Occipital lobe (tissue), 2 donors: ENCODE measurements around the gene TSC22D1. TPM values are rescaled to one million over a fixed set of nuclear protein-coding genes. Genes with fewer than 3 reads are reported as not detected.

Experiments
- DNase-seq: peaks from one replicate; lab custom pipeline; 2025; lab: John Stamatoyannopoulos, UW
- total RNA-seq: library from RNA; depleted of rRNA; stranded (reverse); fragments of >200 nt; gene quantifications from one replicate; pipeline ENCODE4 v1.2.3, GENCODE V29; 2014

TSC22D1 gene
- total RNA-seq, 1 donor from 2014 or later = 251 TPM

DNA sequence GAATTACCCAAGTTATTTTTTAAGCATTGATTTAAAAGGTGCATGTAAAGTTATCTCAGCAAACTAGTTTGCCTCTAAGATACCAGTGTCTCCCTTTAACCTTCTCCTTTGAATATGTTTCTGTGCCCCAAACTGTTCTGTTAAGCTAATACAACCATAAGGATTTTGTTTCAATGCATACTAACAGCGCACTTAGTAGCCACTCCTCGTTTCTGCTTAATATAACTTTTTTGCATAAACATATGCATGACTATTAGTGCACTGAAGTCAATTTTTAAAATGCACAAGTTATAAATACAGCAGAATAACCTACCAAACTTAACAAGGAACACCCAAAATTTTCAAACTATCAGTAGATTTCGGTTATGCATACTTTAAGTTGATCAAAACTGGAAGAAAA, 123.1 kb downstream of the TSC22D1 start:
- DNase-seq = no peak

DNA sequence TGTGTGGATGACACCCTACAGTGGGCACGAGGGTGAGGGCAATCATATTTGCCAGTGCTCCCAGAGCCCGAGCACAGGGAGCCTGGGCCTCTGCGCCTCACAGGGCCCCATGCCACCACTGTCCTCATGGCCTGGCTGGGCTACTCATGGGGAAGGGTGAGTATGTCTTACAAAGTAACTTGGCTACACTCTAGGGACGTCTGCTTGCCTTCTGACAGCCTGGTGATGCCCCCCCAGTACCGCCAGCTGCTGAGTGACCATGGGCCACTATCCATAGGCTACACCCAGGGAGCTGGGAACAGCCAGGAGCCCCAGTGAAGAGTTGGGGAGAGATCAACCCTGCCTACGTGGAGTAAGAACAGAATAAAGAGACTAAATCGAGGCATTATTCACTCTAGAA, 123.7 kb downstream of the TSC22D1 start:
- DNase-seq = no peak

DNA sequence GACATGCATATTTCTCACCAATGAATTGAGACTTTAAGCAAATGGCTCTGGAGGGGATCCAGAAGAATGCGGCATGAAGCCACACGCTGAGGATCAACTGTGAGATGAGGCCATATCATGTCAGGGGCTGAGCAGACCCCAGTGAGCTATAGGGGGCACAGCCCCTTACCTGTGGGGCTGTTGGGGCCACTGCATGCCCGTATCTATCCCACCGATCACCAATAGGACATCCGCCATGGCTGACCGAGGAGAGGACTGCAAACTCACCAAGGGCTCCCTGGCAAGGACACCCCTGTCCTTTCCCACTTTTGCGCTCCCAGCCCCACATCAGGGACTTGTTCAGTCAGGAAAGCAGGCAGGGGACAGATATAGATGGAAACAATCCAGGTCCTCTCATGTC, 124.5 kb downstream of the TSC22D1 start:
- no peak for DNase-seq

DNA sequence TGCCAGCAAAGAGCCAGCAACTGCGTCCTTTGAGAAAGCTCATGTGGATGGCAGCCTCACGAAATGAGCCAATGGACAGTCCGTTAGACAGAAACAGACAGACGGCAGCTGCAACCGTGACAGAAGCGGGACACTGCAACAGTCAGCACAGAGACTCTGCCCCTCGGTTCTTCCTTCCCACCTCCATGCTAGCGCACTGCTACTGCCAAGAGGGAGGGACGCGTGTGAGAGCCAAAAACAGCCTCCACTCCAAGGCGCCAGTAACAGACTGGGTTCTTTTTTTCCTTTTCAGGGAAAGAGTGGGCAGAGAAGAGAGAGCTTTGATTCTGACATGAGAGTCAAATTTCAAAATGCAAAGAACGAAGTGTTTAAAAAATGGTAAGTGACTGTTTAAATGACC, 125.0 kb downstream of the TSC22D1 start:
- DNase-seq = peak; percentile 80

DNA sequence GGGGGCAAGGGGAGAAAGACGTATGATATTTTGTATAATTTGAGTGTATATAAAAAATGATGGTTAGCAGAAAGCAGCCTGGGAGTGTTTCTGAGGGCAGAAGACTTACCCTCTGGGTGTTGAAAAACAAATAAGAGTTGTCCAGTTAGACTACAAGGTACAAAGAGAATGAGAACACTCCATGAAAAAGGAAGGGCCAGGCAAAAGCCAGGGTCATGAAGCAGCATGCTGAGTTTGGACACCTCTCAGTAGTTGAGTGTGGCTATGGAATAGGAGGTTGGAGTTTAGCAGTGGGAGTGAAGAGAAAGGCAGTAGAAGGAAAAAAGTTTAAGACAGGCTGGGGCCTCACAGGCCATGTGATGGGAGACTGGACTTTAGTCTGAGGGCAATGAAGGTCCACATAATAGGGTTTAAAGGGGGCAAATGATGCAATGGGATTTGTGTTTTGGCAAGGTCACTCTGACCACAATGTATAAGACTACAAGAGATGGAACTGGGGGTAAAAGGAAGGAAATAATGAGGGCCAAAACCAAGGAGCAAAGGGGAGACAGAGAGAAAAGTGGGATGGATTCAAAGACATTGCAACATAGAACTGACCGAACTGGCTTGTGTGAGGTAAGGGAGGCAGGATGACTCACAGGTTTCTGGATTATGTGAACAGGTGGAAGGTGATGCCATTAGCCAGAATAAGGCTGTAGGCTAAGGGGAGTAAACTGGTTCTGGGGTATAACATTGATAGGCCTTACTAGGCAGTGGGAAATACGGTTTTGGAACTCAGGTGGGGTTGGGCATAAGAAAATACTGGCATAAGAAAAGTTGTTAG, 125.9 kb downstream of the TSC22D1 start:
- DNase-seq = no peak

DNA sequence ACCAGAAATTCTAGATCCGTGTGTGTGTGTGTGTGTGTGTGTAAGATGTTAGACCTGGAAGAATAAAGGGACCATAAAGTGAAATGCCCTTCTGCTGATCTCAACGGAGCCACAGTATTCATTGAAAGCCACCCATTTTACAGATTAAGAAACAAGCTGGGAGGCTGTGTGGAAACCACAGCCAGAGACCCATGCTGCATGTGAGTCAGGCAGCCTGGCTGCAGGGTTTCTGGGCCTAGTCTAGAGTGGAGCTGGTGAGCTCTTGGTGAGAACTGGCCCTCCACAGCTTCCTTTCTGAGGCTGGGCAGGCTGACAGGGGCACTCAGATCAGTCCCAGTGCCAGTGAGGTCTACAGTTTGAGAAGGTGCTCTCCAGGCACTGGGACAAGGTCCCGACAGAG, 127.3 kb downstream of the TSC22D1 start:
- no peak for DNase-seq

DNA sequence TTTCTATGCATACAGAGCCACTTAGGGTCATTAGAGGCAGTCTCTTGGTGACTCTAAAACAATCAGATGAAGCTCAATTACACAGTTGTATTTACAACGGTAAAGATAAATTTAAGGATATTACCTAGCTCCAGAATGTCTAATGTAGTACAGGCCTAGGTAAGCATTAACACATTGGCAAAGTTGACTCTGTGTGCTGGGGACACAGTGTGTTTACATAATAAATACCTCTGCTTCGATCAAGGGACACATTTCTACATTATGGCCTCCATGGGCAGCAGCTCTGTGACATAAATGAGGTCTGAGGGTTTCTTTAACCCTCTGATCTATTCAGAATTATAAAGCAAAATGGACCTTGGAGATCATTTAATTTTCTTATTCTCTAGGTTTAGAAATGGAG, 127.8 kb downstream of the TSC22D1 start:
- DNase-seq = no peak

DNA sequence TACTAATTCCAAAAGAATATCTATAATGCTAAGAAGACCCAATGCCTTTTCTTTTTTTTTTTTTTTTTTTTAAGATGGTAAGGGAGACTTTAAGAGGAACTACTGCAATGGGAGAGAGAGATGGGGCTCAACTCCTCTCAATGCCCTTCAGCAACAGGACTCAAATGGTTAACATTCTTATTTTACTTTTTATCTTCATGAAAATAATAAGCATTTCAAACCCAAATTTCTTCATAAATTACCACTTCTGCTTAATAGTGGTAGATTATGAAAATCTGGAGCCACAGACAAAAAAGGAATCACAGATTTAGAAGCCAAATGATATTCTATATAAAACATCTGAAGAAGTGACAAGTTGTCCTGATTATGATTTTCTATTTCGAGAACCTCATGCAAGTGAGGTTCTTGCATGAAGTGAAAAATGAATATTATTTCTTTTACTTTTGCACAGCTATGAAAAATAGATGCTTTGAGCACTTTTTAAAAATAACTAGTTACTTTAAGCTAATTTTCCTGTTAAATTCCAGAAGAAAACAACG, 128.3 kb downstream of the TSC22D1 start:
- no peak for DNase-seq

DNA sequence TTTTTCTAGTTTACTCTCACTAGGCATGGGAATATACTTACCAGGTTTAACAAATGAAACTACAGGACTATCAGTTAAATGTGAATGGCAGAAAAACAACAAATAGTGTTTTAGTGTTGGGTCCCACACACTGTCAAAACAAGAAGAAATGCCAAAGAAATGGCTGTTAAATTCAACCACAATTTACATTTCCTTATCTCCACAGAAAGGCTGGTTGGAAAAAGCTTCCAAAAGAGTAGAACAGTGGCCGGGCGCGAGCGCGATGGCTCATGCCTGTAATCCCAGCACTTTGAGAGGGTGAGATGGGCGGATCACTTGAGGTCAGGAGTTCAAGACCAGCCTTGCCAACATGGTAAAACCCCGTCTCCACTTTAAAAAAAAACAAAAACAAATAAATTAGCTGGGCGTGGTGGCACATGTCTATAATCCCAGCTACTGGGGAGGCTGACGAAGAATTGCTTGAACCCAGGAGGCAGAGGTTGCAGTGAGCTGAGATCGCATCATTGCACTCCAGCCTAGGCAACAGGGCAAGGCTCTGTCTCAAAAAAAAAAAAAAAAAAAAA, 136.0 kb downstream of the TSC22D1 start:
- no peak for DNase-seq

DNA sequence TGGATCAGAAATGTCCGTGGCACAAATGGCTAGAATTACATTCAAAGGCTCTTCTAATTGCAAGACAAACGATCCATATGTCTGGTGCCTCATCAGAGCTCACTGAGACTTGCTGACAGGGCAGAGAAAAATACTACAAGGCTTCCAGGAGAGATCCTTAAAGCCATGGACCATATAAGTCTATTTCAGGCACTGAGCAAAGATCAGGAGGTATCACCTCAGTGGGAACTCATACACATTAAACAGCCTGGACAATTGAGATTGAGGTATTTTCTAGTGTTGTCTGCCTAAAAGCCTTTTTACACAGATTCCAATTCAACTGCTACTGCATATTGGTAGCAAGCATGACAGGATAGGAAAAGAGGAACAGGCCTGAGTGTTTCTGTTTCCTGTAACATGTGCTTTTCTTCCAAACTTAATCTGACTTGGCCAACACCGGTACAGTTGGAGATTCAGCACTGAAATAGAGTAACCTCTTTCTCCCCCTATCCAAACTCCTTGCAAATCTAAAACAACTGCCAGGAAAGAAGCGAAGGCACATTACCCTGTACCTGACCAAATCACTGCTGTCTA, 136.6 kb downstream of the TSC22D1 start:
- no peak for DNase-seq

DNA sequence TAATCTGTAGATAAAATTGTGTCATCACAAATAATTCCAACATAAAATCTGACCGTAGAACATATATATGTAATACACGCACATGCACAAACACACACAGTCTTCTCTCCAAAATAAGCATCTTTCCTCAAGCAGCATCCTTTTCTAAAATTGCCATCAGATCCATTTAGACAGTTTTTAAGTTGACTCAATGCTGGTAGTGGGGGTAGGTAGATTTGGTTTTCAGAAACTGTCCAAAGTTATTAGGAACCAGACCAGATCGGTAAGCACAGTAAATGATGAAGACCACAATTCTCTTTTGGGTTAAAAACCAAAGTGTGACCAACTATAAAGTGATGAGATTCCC, 137.9 kb downstream of the TSC22D1 start:
- DNase-seq = no peak

DNA sequence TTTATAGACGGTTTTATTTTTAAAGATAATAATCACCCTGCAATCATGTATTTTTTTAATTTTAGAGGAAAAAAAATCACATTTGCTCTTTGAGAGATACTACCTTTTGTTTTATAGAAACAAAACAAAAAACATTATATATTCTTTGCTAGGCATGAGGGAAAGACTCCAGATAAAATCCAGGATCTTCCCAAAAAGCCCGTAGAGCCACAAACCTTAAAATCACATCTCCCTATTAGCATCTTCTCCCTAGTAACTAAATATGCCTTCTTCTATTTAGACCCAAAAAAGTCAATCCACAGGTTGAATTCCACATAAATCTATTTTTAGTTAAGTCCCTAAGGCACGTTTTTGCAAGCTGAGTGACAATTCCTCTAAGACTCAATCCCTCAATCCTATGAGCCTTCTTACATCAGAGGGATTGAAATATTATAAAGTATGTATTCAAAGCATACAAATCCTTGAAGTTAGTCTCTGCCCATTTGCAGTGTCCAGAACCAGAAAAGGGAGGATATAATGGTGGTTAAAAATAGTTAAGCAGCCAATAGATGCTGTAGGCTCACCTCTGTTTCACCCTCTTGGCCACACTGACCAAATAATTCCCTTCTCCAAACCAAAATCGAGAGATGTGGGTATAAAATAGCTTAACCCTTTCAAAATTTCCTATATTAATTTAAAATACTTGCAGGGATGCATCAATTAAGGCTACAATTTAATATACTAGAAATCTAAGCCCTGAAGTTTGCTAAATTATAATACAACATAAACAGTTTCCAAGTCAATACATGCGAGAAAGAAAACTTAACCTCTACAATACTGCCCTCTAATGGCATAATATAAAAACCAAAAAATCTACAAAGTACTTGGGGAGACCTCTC, 138.5 kb downstream of the TSC22D1 start:
- DNase-seq = no peak

DNA sequence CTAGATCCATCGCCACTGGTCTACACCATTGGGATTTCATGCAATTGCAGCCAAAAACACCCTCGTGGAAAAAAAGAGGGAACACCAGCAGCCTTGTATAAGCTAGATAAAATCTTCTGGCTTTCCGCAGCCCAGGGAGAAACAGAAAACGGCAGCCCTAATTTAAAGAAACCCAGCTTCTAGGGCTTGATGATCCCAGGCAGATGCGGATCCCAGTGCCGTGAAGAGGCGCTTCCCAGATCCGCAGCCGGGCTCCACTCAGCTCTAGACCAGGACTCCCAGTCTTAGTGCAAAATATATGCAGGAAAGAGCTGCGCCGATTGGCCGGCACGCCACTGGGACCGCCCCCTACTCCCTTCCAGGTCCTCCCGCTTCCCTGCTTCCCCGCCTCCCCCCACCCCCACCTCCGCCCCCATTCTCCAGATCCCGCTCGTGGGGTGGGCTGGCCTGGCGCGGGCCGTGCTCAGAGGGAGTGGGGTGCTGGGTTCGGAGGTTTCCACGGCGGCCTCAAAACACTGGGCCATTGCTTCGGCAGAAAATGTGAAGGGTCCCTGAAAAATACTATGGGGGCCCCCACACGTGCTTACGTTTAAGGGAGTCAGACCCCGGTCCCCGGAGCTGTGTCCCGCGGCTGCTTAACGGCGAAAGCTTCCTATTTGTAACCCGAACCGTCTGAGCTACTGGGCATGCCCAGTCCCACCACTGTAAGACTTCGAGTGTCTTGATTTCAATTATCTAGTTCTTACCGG, 139.4 kb downstream of the TSC22D1 start:
- DNase-seq = peak; percentile 96

DNA sequence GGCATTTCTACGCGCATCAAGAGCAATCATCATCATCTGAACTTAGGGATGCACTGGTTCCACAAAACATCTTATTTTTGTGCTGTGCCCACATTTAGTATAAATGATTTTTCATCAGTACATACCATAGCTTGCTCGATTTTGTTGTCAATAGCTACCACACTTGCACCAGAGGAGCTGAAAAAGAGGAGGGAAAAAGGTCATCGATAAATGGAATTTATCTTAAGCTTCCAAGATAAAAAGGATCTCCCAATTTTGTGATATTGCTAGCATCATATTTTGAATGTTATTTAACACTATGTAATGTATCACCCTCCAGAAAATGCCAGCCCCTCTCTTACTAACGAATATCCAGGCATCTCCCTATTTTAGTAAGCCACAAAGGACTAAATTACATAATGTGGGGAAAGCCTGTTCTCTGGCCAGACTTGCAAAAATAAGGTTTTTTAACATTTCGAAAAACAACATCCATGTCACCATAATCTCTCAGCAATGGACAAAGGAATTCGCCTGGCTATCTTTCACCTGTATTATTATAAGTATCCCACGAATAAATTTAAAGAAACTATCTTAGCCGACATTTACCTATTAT, 140.1 kb downstream of the TSC22D1 start:
- DNase-seq = no peak

DNA sequence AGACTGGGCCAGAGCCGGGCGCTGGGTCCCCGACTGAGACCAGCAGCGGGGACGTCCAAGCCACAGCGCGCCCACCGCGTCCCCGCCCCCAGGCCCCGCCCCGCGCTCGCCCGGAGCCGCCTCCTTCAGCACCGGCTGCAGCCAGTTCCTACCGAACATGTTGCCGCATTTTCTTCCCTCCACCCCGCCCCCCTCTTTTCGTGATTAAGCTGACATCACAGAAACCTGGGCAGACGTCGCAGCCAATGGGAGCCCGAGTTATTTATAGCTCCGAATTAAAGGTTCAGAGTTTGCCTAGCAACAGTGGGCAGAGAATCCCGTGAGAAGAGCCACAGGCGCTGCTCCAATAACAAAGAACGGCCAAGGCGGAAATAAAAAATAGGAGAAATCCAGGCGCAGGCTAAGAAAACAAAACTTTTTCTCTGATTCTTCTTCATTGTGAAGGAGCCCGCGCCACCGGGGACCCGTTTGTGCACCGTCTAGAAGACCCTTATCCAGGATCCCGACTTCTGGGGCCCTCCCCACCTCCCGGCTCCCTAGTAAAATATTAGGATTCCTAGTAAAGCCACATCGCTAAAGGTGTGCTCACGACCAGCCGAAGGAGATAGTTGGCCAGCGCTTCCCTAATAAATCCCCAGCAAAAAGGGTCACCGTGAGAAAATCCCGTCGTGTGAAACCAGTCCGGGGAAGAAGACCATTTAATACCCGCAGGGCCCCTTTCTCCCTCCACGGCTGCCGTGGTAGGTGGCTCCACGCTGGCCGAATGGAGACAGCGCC, 140.8 kb downstream of the TSC22D1 start:
- peak; percentile 89 for DNase-seq

DNA sequence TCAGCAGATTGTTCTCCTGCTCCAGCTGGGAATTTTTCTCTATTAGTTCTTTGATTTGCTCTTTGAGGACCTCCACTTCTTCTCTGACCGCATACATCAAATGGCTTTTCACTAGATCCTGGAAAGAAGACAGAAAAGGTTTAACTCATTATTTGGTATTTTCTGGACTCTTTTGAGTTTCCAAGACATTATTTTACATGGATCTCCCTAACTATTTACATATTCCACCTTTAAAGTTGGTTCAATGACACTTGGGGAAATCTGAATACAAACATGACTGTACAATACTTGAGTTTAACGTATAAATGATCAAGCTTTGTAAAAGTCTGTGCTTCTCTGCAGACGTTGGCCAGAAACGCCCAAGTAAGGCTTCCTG, 141.4 kb downstream of the TSC22D1 start:
- DNase-seq = no peak

DNA sequence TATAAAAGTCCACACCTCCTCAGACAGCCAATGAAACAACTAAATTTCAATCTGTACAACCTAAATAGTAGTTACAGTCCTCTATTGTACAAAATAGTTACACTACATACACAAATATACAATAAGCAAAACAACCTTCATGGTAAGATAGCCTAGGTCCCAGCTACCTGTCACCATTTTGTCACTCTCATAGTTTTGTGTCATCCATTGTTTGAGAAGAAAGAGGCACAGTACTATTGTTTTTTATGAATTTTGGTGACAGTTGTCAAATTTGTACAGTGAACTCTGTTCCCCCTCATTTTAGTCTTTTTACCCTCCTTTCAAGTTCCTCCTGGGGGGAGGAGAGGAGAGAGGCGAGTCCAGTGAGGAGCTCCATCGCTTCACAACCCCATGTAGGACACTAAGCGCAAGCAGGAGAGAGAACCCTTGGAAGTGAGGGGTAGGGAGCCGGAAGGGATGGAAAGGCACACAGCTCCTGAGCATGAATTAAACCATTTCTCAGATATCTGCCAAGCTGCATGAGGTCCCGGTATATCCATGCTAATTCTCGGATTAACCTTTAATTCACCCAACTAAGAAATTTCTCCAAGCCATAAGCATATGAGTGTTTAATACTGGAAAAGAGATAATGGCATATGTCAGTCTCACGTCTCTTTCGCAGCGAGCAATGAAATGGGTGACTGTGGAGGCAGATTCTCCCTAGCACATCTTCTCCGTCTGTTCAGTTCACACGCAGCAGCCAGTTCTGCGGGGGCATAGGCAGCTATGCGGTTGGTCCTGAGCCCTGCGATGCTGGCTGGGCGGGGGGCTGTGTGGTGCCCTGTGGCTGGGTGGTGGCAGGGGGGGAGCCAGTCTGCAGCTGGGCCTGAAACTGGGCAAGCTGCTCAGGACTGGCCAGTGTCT, 142.0 kb downstream of the TSC22D1 start:
- DNase-seq = no peak

DNA sequence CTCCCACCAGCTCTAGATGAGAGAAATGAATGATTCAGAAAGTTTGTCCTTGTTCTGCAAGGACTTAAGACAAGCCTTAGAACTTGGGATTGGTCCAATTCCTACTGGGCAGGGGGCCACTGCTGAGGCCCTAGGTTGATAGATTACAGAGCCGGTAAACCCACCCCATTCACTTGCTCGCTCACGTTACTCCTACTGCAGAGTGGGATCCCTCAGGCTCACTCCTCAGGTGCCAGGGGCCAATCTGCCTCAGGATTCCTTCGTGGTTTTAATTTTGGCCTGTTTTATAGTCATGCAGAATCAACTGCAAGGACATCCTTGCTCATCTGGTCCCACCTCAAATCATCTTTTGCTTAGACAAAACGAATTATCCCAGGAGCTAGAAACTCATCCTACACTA, 143.5 kb downstream of the TSC22D1 start:
- DNase-seq = no peak

DNA sequence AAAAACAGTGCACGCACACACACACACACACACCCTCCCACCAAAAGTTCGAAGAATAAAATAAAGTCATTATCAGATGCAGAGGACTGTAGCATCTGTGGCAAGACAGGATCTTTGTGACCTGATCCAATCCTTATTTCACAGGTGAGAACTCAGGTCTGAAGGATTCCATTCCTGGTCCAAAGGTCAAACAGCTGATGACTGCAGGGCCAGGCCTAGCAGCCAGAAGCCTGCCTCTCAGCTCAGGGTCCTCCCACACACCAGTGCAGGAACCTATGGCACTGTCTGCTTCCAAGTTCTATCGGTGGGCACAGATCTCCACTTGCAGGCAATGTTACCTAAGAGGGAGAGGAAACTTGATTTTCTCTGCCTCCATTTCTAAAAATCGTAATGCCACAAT, 145.0 kb downstream of the TSC22D1 start:
- no peak for DNase-seq
